Endothelial cell (in vitro differentiated cells): ENCODE results near the gene MYLK3. TPM values are rescaled to one million over a fixed set of nuclear protein-coding genes. Genes with fewer than 3 reads are reported as not detected.

ENCODE experiments used
- DNase-seq: peaks from one replicate; pipeline ENCODE4 v3.0.0; 2021; ENCODE audit warnings: low spot score
- H3K27ac Mint-ChIP-seq: one replicate; pipeline ENCODE4 v1.8.0; 2021; ENCODE audit warnings: mixed read lengths, inconsistent platforms; ENCODE audit not compliant: unreplicated experiment
- H3K27me3 Mint-ChIP-seq: one replicate; pipeline ENCODE4 v1.8.0; 2021; ENCODE audit warnings: mild to moderate bottlenecking, moderate library complexity, mixed read lengths, inconsistent platforms; ENCODE audit not compliant: unreplicated experiment
- H3K36me3 Mint-ChIP-seq: one replicate; pipeline ENCODE4 v1.8.0; 2021; ENCODE audit warnings: mild to moderate bottlenecking, low read depth, mixed read lengths, inconsistent platforms; ENCODE audit not compliant: unreplicated experiment
- H3K4me1 Mint-ChIP-seq: one replicate; pipeline ENCODE4 v1.8.0; 2021; ENCODE audit warnings: mild to moderate bottlenecking, mixed read lengths, inconsistent platforms; ENCODE audit not compliant: unreplicated experiment
- H3K4me3 Mint-ChIP-seq: one replicate; pipeline ENCODE4 v1.8.0; 2021; ENCODE audit warnings: mild to moderate bottlenecking, mixed read lengths, inconsistent platforms; ENCODE audit not compliant: unreplicated experiment
- H3K9me3 Mint-ChIP-seq: one replicate; pipeline ENCODE4 v1.8.0; 2021; ENCODE audit warnings: mixed read lengths, inconsistent platforms; ENCODE audit not compliant: unreplicated experiment
- CTCF ChIP-seq: fragments of 200-600 bp; sonication (generic); IDR thresholded peaks from one replicate; pipeline ENCODE4 v1.5.0; 2021; ENCODE audit warnings: antibody characterized with exemption; ENCODE audit not compliant: unreplicated experiment
- total RNA-seq: library from RNA; stranded (reverse); fragmentation: NEBNext Ultra II Directional; extraction: Animal tissue kit (Norgen Biotek cat#: 25700); gene quantifications from one replicate; pipeline ENCODE4 v1.2.1, GENCODE V29; 2021; ENCODE audit not compliant: unreplicated experiment

The MYLK3 gene
- total RNA-seq, 1 donor from 2014 or later, result 0.95 TPM

- no peak for DNase-seq
- Mint-ChIP-seq H3K36me3 (no peaks in the 10 kb centered on the region), H3K27me3 (peaks cover 3% of the 10 kb centered on the region), H3K27ac (no peak overlapping the region), H3K4me3 (no peak overlapping the region), H3K9me3 (no peaks in the 10 kb centered on the region), H3K4me1 (peaks cover 15% of the 10 kb centered on the region)
- TF ChIP-seq CTCF, result no peak
Measured at GRCh38 chr16:46745617-46746016, 2.5 kb downstream of the MYLK3 start.

GRCh38 chr16:46743232-46743719 lies 4.9 kb downstream of the MYLK3 start:
- H3K4me3 Mint-ChIP-seq, result no peak overlapping the region
- H3K27me3 Mint-ChIP-seq, result no peaks in the 10 kb centered on the region
- H3K36me3 Mint-ChIP-seq, result no peaks in the 10 kb centered on the region
- peaks cover 15% of the 10 kb centered on the region for H3K4me1 Mint-ChIP-seq
- no peaks in the 10 kb centered on the region for H3K9me3 Mint-ChIP-seq
- peak overlapping the region; percentile 80 for H3K27ac Mint-ChIP-seq
- TF ChIP-seq CTCF, result no peak
- DNase-seq, result peak; percentile 45

GRCh38 chr16:46739934-46740333 lies 8.2 kb downstream of the MYLK3 start:
- H3K27ac Mint-ChIP-seq, result no peak overlapping the region
- H3K4me1 Mint-ChIP-seq, result peaks cover 11% of the 10 kb centered on the region
- peaks cover 3% of the 10 kb centered on the region for H3K27me3 Mint-ChIP-seq
- no peak for DNase-seq
- no peak overlapping the region for H3K4me3 Mint-ChIP-seq
- no peaks in the 10 kb centered on the region for H3K36me3 Mint-ChIP-seq
- no peak for TF ChIP-seq CTCF
- no peaks in the 10 kb centered on the region for H3K9me3 Mint-ChIP-seq

GRCh38 chr16:46737621-46738214 lies 10.4 kb downstream of the MYLK3 start:
- Mint-ChIP-seq H3K4me1 (peaks cover 6% of the 10 kb centered on the region), H3K9me3 (no peaks in the 10 kb centered on the region), H3K36me3 (no peaks in the 10 kb centered on the region), H3K27me3 (peaks cover 3% of the 10 kb centered on the region), H3K27ac (no peak overlapping the region), H3K4me3 (no peak overlapping the region)
- no peak for TF ChIP-seq CTCF
- no peak for DNase-seq

GRCh38 chr16:46736695-46737094 lies 11.4 kb downstream of the MYLK3 start:
- TF ChIP-seq CTCF, result no peak
- no peaks in the 10 kb centered on the region for H3K9me3 Mint-ChIP-seq

More at GRCh38 chr16:46736695-46737094, 11.4 kb downstream of the MYLK3 start:
- Mint-ChIP-seq H3K4me1 (no peaks in the 10 kb centered on the region), H3K36me3 (no peaks in the 10 kb centered on the region), H3K27ac (no peak overlapping the region), H3K27me3 (peaks cover 3% of the 10 kb centered on the region), H3K4me3 (no peak overlapping the region)
- no peak for DNase-seq
